D721Med (cell line): ENCODE measurements around the gene WNT2B.
A peak's percentile ranks its signal among the peaks of the same experiment; 100 is the strongest.

Experiments
- DNase-seq: peaks from one replicate; pipeline ENCODE4 v3.0.0; 2011; ENCODE audit warnings: low spot score; ENCODE audit not compliant: insufficient read length
- FAIRE-seq: peaks from 2 replicates; lab custom pipeline; 2011; peaks lifted over from hg19 to GRCh38; lab: Jason Lieb, UNC
- TF ChIP-seq, protein P1 (sequence below): IDR thresholded peaks from 2 replicates; pipeline ENCODE4 v1.5.1; 2012; ENCODE audit warnings: mild to moderate bottlenecking, control low read depth; ENCODE audit not compliant: insufficient read depth; ENCODE audit errors: missing control alignments

Gene WNT2B

GRCh38 chr1:112504661-112505399 is 3.9 kb upstream of the WNT2B start:
- TF ChIP-seq, protein P1, sequence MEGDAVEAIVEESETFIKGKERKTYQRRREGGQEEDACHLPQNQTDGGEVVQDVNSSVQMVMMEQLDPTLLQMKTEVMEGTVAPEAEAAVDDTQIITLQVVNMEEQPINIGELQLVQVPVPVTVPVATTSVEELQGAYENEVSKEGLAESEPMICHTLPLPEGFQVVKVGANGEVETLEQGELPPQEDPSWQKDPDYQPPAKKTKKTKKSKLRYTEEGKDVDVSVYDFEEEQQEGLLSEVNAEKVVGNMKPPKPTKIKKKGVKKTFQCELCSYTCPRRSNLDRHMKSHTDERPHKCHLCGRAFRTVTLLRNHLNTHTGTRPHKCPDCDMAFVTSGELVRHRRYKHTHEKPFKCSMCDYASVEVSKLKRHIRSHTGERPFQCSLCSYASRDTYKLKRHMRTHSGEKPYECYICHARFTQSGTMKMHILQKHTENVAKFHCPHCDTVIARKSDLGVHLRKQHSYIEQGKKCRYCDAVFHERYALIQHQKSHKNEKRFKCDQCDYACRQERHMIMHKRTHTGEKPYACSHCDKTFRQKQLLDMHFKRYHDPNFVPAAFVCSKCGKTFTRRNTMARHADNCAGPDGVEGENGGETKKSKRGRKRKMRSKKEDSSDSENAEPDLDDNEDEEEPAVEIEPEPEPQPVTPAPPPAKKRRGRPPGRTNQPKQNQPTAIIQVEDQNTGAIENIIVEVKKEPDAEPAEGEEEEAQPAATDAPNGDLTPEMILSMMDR = no peak
- DNase-seq (no peak), FAIRE-seq (no peak)

DNA sequence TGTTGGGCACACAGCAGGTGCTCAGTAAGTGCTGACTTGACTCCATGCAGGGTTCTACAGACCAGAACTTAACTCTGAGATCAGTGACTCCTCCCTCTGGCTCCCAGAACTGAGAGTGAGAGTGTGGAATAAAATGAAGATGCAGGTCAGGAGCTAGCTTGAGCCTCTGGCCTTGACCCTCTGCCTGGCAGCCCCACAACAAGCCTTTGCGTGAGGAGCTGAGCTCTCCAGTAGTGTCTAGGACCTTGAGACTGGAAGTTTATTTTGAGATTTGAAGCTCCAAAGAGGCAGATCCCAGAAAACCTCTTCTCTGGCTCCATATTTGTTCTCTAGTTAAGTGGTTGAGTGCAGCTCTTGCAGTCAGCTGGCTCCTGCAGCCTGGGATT is 3.4 kb upstream of the WNT2B start:
- DNase-seq (no peak), FAIRE-seq (no peak)
- TF ChIP-seq, protein P1 = no peak

GRCh38 chr1:112505878-112506277 is 2.9 kb upstream of the WNT2B start:
- DNase-seq = no peak
- TF ChIP-seq, protein P1 = no peak
- FAIRE-seq = no peak

DNA sequence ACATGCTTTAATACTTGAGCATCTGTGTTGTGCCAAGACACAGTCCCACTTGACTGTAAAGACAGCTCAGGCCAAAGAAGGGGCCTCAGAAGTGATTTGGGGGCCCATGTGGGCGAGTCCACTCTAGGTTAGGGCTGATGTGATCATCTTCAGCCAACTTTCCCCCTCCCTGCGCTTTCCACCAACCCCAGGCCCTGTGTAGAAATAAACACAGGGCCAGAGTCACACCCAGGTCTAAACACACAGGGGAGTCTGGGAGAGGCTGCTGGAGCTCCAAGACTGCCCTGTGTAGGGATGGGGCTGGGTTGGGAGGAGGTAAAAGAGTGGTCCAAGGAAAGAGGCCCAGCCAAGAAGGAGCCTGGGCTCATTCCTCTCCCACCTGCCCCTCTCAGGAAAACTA is 2.5 kb upstream of the WNT2B start:
- no peak for FAIRE-seq
- TF ChIP-seq, protein P1 = no peak
- DNase-seq = no peak

DNA sequence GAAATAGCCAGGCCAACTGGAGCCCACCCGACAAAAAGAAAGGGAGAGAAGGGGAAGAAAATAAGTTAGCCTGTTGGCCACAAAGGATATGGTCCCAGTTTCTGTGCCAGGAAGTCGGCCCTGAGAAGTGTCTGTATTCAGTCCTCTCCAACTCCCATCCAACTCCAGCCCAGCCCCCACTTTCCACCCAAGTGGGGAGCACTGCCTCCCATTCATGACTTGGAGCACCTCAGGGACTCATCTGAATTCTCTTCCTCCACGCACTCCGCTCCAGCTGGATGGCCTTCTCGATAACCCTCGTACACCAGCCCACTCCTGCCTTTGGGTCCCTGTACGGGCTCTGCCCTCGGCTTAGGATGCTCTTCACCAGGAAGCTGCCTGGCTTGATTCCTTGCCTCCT is 2.0 kb upstream of the WNT2B start:
- DNase-seq = no peak
- TF ChIP-seq, protein P1 = no peak
- no peak for FAIRE-seq

- TF ChIP-seq, protein P1 = no peak
- DNase-seq (no peak), FAIRE-seq (no peak)
Measured at GRCh38 chr1:112507336-112507735, 1.4 kb upstream of the WNT2B start.

DNA sequence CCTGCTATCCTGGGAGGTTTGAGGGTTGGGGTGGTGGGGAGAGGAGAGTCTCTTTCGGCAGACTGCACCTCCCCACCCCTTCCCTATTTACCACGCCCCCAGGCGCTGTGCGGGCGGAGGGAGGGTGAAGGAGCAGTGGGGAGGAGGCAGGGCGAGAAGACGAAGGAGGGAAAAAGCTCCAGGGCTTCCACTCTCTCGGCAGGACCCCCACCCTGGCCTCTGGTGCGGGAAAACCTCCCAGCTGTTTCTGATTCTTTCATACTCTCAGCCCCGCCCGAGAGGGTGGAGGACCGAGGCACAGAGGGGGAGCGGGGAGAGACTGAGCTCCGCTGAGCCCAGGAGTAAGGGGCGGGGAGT is 866 bp upstream of the WNT2B start:
- FAIRE-seq (no peak), DNase-seq (peak; percentile 58)
- TF ChIP-seq, protein P1 = no peak
